ENCODE results near the gene TMEM60. TPM values are rescaled to one million over a fixed set of nuclear protein-coding genes. Genes with fewer than 3 reads are reported as not detected.

TMEM60 gene
- total and polyA plus RNA-seq, 2 of the 8 experiments (the other 6 are each of a cell fraction or from before 2014, with no cell fraction given) = 22.1 to 29.2 TPM

GRCh38 chr7:77806425-77806824, 8.2 kb upstream of the TMEM60 start:
- Histone ChIP-seq H3K23me2 (ENCODE audit: low read depth, low read length) (no peaks in the 10 kb centered on the region; the same call in 1 of the 2 replicates), H2BK20ac (ENCODE audit: low read length) (no peak overlapping the region), H3K27me3 (replicated peaks in 1 of 4; ENCODE audit: control insufficient read depth in 3 of 4, extremely low read depth in 1 of 4, insufficient read depth in 3 of 4, low read length in 3 of 4) (no peaks in the 10 kb centered on the region), H3K36me3 (ENCODE audit: control insufficient read depth in 2 of 4, insufficient read depth in 4 of 4, low read length in 3 of 4) (0 out of 8 replicates have a peak, but pooled peaks cover 0 to 5% (median 0%) of the 10 kb centered on the region in 4 experiments), H3K79me2 (ENCODE audit: control insufficient read depth in 1 of 2, insufficient read depth in 2 of 2, low read length in 2 of 2) (peaks cover 0 to 39% of the 10 kb centered on the region in 2 experiments; a peak in 2 of 4 replicates), H3K18ac (ENCODE audit: extremely low read depth, low read length) (no peak overlapping the region), H4K5ac (ENCODE audit: insufficient read length, low read depth, low read length) (no peak overlapping the region), H4K8ac (ENCODE audit: extremely low read depth, insufficient read depth, low read length) (no peak overlapping the region), H3K56ac (replicated peaks; ENCODE audit: insufficient read length, low read depth, low read length) (no peak overlapping the region), H2BK12ac (ENCODE audit: low read depth, low read length) (no peak overlapping the region), H3K4me1 (replicated peaks in 1 of 4; ENCODE audit: control insufficient read depth in 3 of 4, insufficient read depth in 4 of 4, low read length in 3 of 4) (no peaks in the 10 kb centered on the region), H4K20me1 (replicated peaks in 1 of 2; ENCODE audit: control insufficient read depth in 1 of 2, insufficient read depth in 2 of 2, low read length in 2 of 2) (no peaks in the 10 kb centered on the region), H3K4me2 (ENCODE audit: insufficient read depth in 1 of 2, low read depth in 2 of 2, low read length in 2 of 2) (no peak overlapping the region), H3K9ac (replicated peaks in 1 of 4; ENCODE audit: extremely low read depth in 1 of 4, low read depth in 3 of 4, low read length in 3 of 4) (no peak overlapping the region), H3K9me3 (ENCODE audit: insufficient read depth in 2 of 2, low read depth in 1 of 2, low read length in 1 of 2) (0 out of 4 replicates have a peak, but pooled peaks cover 0 to 3% of the 10 kb centered on the region in 2 experiments), H3K14ac (ENCODE audit: insufficient read length) (no peak overlapping the region), H2BK5ac (ENCODE audit: low read depth, low read length) (no peak overlapping the region), H3K27ac (ENCODE audit: low read depth, low read length) (no peak overlapping the region), H2BK15ac (ENCODE audit: low read length) (no peak overlapping the region), H2AK5ac (ENCODE audit: low read depth, low read length) (no peak overlapping the region), H2AFZ (ENCODE audit: low read length) (no peak overlapping the region), H3K79me1 (ENCODE audit: low read depth, low read length) (no peaks in the 10 kb centered on the region; the same call in 1 of the 2 replicates), H3K4me3 (ENCODE audit: extremely low read depth in 1 of 4, insufficient read depth in 2 of 4, low read depth in 3 of 4, low read length in 4 of 4) (no peak overlapping the region), H3K4ac (replicated peaks; ENCODE audit: insufficient read length, low read depth, low read length) (no peak overlapping the region), H3K23ac (ENCODE audit: insufficient read length) (no peak overlapping the region), H2BK120ac (replicated peaks; ENCODE audit: low read depth, low read length) (no peak overlapping the region), H4K91ac (replicated peaks; ENCODE audit: insufficient read length, low read length) (no peak overlapping the region)
- POLR2A ChIA-PET (ENCODE audit: partially characterized antibody) = no interaction called here
- CTCF ChIA-PET (ENCODE audit: partially characterized antibody) = no interaction called here
- FAIRE-seq = no peak
- no peak for DNase-seq (ENCODE audit: low read depth in 1 of 2, low spot score in 2 of 2)
- WGBS, 2 experiments (ENCODE audit: extremely low coverage in 1 of 2, insufficient coverage in 1 of 2, insufficient read length in 1 of 2, insufficient replicate concordance in 2 of 2, low coverage in 1 of 2, low lambda C conversion rate in 2 of 2, missing lambda C conversion rate in 1 of 2) = 93% methylated on average over 2 of the region's 2 CpGs; no CpG with 5 or more reads in 1 of the 2 experiments
- TF ChIP-seq NANOG (IDR thresholded peaks at IDR 0.05; ENCODE audit: insufficient read depth, low read depth, low read length, poor library complexity, severe bottlenecking) (no peak), CEBPB (IDR thresholded peaks at IDR 0.05; ENCODE audit: low read depth, low read length) (no peak)
